HepG2 (cell line): ENCODE results near the gene PLA2G4D. TPM values are rescaled to one million over a fixed set of nuclear protein-coding genes. Genes with fewer than 3 reads are reported as not detected.
A peak's percentile ranks its signal among the peaks of the same experiment; 100 is the strongest.

Experiments used
- ATAC-seq: fragments of 200-7000 bp; cut with Tn5 transposase; 3 replicates; pipeline ENCODE4 v1.9.1; 2020; ENCODE audit warnings: mild to moderate bottlenecking, moderate library complexity
- BruUV-seq: library from RNA; stranded (reverse); fragments of 400-500 nt; replicated peaks from 2 replicates; lab custom pipeline; 2021; lab: Mats Ljungman, UMichigan
- CTCF ChIA-PET: fragments of 300-600 bp; formaldehyde crosslinking; extraction: SDS; loops from one replicate; lab custom pipeline; 2021; ENCODE audit warnings: low total read pairs, inconsistent platforms, low intra/inter-chr PET ratio; lab: Yijun Ruan, JAX
- POLR2A ChIA-PET: fragments of 350-600 bp; sonication (Branson Sonifier 250); formaldehyde crosslinking; loops from one replicate; lab custom pipeline; 2020; ENCODE audit warnings: antibody characterized with exemption, inconsistent platforms; lab: Yijun Ruan, JAX
- DNase-seq: peaks from one replicate; pipeline ENCODE4 v3.0.0-alpha.2; 2015; ENCODE audit warnings: low spot score
- FAIRE-seq: peaks from 3 replicates; lab custom pipeline; 2011; peaks lifted over from hg19 to GRCh38; lab: Jason Lieb, UNC
- H2AFZ ChIP-seq: one replicate; pipeline ENCODE4 v1.6.1; 2011; ENCODE audit warnings: low read length, inconsistent platforms
- H3K27ac ChIP-seq: fragments of 300-600 bp; 3 replicates; pipeline ENCODE4 v1.8.0; 2011; ENCODE audit warnings: mixed run types, mild to moderate bottlenecking, mixed read lengths, low read length, inconsistent platforms; ENCODE audit not compliant: insufficient read depth; ENCODE audit errors: extremely low read length
- H3K27me3 ChIP-seq, 2 experiments: fragments of 200-600 bp in 1 of 2; 2 replicates in 1 of 2; 3 replicates in 1 of 2; pipeline versions ENCODE4 v1.6.0 to v1.8.0; 2011; ENCODE audit warnings: low read length in 2 of 2, mild to moderate bottlenecking in 2 of 2, moderate library complexity in 2 of 2, inconsistent platforms in 1 of 2; ENCODE audit not compliant: insufficient read depth in 2 of 2, control insufficient read depth in 1 of 2
- H3K36me3 ChIP-seq, 2 experiments: fragments of 200-600 bp in 1 of 2; replicated peaks in 1 of 2; 2 replicates in 1 of 2; 3 replicates in 1 of 2; pipeline versions ENCODE4 v1.5.1 to v1.8.0; 2011; ENCODE audit warnings: low read length in 2 of 2, inconsistent platforms in 1 of 2; ENCODE audit not compliant: insufficient read depth in 2 of 2, control insufficient read depth in 1 of 2
- H3K4me1 ChIP-seq: 2 replicates; pipeline ENCODE4 v1.5.1; 2012; ENCODE audit warnings: low read length, inconsistent platforms; ENCODE audit not compliant: insufficient read depth
- H3K4me2 ChIP-seq: 2 replicates; pipeline ENCODE4 v1.6.0; 2011; ENCODE audit warnings: low read depth, low read length, inconsistent platforms
- H3K4me3 ChIP-seq, 3 experiments: fragments of 200-600 bp in 1 of 3; sonication (generic), shearing (Covaris generic) in 1 of 3; replicated peaks in 1 of 3; 2 replicates each; pipeline ENCODE4 v1.5.1; 2011 to 2016; ENCODE audit warnings: low read length in 3 of 3, inconsistent platforms in 2 of 3, low read depth in 2 of 3, mild to moderate bottlenecking in 2 of 3, control low read depth in 1 of 3, mixed read lengths in 1 of 3; ENCODE audit not compliant: insufficient read depth in 1 of 3
- H3K79me2 ChIP-seq: one replicate; pipeline ENCODE4 v1.6.1; 2011; ENCODE audit warnings: low read length, inconsistent platforms; ENCODE audit not compliant: insufficient read depth
- H3K9ac ChIP-seq: 2 replicates; pipeline ENCODE4 v1.6.0; 2011; ENCODE audit warnings: mild to moderate bottlenecking, low read depth, low read length, inconsistent platforms; ENCODE audit not compliant: insufficient read depth
- H3K9me3 ChIP-seq: 2 replicates; pipeline ENCODE4 v1.5.1; 2012; ENCODE audit warnings: mild to moderate bottlenecking, low read length
- H4K20me1 ChIP-seq: 2 replicates; pipeline ENCODE4 v1.6.0; 2011; ENCODE audit warnings: inconsistent platforms, mild to moderate bottlenecking, low read length, moderate library complexity; ENCODE audit not compliant: insufficient read depth
- CBX1 ChIP-seq: IDR thresholded peaks from one replicate; pipeline ENCODE4 v1.6.1; 2016; ENCODE audit warnings: antibody characterized with exemption, low read depth
- MXD4 ChIP-seq: IDR thresholded peaks from 2 replicates; pipeline ENCODE4 v1.6.1; 2016; ENCODE audit warnings: mild to moderate bottlenecking, missing biosample characterization, missing genetic modification reagents
- NR2F1 ChIP-seq, 2 experiments: fragments of 450-650 bp in 1 of 2; formaldehyde crosslinking in 1 of 2; IDR thresholded peaks; 2 replicates each; pipeline versions ENCODE4 v1.5.0 to v1.6.1; 2016 to 2020; ENCODE audit warnings: mild to moderate bottlenecking in 1 of 2, missing compliant biosample characterization in 1 of 2, missing genetic modification reagents in 1 of 2, moderate library complexity in 1 of 2
- PRPF4 ChIP-seq: fragments of 200-400 bp; formaldehyde crosslinking; IDR thresholded peaks from 2 replicates; pipeline ENCODE4 v1.6.1; 2016; ENCODE audit warnings: low read length, low read depth; ENCODE audit not compliant: poor library complexity, severe bottlenecking
- PTBP1 ChIP-seq: fragments of 200-400 bp; formaldehyde crosslinking; IDR thresholded peaks from 2 replicates; pipeline ENCODE4 v1.6.1; 2018; ENCODE audit warnings: low read length, low read depth; ENCODE audit not compliant: poor library complexity, severe bottlenecking
- SNAI1 ChIP-seq: sonication (generic); formaldehyde crosslinking; IDR thresholded peaks from 2 replicates; pipeline ENCODE4 v1.5.0; 2020; ENCODE audit warnings: mild to moderate bottlenecking, missing genetic modification reagents, borderline replicate concordance
- SNRNP70 ChIP-seq: fragments of 200-400 bp; formaldehyde crosslinking; IDR thresholded peaks from 2 replicates; pipeline ENCODE4 v1.6.1; 2017; ENCODE audit warnings: mild to moderate bottlenecking, low read depth, low read length, moderate library complexity
- U2AF2 ChIP-seq: fragments of 200-400 bp; formaldehyde crosslinking; IDR thresholded peaks from 2 replicates; pipeline ENCODE4 v1.6.1; 2017; ENCODE audit warnings: low read depth, mild to moderate bottlenecking, low read length
- ZNF839 ChIP-seq: sonication (generic); formaldehyde crosslinking; IDR thresholded peaks from 2 replicates; pipeline ENCODE4 v1.4.0; 2020; ENCODE audit warnings: missing genetic modification reagents, mild to moderate bottlenecking, borderline replicate concordance
- WGBS: methylation state at CpG from one replicate; pipeline ENCODE4 v1.1.6; 2017; ENCODE audit warnings: low lambda C conversion rate; 5-methylcytosine and 5-hydroxymethylcytosine counted together
- in situ Hi-C: cut with HindIII; loops from 2 replicates; pipeline ENCODE4 v1.10.0; 2017; ENCODE audit warnings: low pct_unique_long_range_greater_than_20kb; ENCODE audit not compliant: extremely low pct_ligation_motif_present
- intact Hi-C: fragments of 100-400 bp; cut with micrococcal nuclease; formaldehyde crosslinking; loops from one replicate; pipeline ENCODE4 v1.10.0; 2022; ENCODE audit not compliant: unreplicated experiment
- polyA plus RNA-seq, 8 experiments: library from polyadenylated mRNA; depleted of rRNA in 3 of 8; stranded (reverse) in 7 of 8; unstranded in 1 of 8; fragments of >200 nt; fragmentation: Illumina TruSeq in 4 of 8; extraction: Trizol in 4 of 8; gene quantifications; 2 replicates each; pipeline versions ENCODE4 v1.2.1 to v1.2.3, GENCODE V29; 2011 to 2016; ENCODE audit warnings: low read depth in 4 of 8, missing spikeins in 1 of 8, mixed read lengths in 1 of 8; ENCODE audit not compliant: insufficient read depth in 1 of 8
- total RNA-seq, 5 experiments: library from RNA; depleted of rRNA; stranded (reverse); fragments of >200 nt; fragmentation: Illumina TruSeq; extraction: Trizol; gene quantifications; 2 replicates each; pipeline ENCODE4 v1.2.3, GENCODE V29; 2016; ENCODE audit warnings: low read depth in 1 of 5
- TF ChIP-seq, protein P1 (sequence below), 2 experiments: fragments of 450-650 bp in 1 of 2; sonication (generic) in 1 of 2; formaldehyde crosslinking; IDR thresholded peaks; 2 replicates each; pipeline versions ENCODE4 v1.5.0 to v1.8.0; 2020 to 2022; ENCODE audit warnings: mild to moderate bottlenecking in 1 of 2, missing genetic modification reagents in 1 of 2
- TF ChIP-seq, protein P2 (sequence below): sonication (generic); formaldehyde crosslinking; IDR thresholded peaks from 2 replicates; pipeline ENCODE4 v1.4.0; 2020; ENCODE audit warnings: missing genetic modification reagents
- TF ChIP-seq, protein P3 (sequence below): sonication (generic); formaldehyde crosslinking; IDR thresholded peaks from one replicate; pipeline ENCODE4 v1.5.1; 2020; ENCODE audit warnings: mild to moderate bottlenecking, missing genetic modification reagents; ENCODE audit errors: not compliant biosample characterization

Gene PLA2G4D
- total and polyA plus RNA-seq, 2 of the 13 experiments (the other 11 are each of a cell fraction or from before 2014, with no cell fraction given): 0.04 to 0.21 TPM

DNA sequence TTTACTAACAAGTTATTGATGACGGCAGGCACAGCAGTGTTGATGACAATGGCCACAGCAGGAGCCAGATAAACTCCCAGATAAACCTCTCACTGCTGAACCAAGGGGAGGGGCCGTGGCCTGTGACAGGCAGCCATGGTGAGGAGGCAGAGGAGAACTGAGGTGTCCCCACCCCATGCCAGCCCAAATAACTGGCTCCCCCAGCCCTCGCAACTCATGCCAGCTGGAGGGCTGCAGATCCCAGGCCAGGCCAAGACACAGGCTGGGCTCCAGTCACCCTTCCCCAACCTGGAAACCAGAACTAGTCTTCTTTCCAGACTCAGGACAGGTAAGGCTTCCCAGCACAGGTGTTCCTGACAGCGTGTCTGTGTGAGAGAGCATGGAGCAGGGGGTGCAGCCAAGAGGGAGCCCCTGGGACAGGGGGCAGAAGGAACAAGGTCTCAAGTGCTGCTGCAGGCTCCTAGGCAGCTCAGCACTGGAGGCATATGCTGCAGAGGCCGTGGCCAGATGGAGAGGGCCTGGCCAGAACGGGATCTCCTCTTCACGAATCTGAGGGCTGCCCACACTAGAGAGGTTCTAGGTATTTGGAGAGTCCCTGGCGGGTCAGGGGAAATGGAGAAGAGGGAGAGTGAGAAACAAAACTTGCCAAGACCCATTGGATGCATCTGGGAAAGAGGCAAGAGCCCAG lies 46.2 kb upstream of the PLA2G4D start (continued):
- TF ChIP-seq PTBP1 (no peak), ZNF839 (no peak), CBX1 (no peak), U2AF2 (no peak), MXD4 (CRISPR knock-in tag) (no peak)

DNA sequence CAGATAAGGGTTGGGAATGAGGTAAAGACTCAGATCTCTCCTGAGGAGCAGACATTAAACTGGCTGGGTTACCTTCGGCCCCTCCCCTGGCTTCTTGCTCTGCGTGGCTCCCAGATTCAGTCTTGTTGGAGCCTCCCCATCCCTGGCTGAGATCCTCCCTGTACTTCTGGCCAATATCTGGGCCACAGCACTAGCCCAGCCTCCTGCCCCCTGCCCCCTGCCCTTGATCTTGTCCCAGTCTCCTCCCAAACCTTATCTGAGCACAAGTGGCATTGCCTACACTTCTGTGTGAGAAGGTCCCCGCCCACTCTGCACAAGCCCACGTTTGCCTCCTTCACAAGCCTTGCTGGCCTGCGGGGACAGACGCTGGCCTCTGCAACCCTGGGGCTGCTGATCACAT lies 45.2 kb upstream of the PLA2G4D start:
- ATAC-seq (peak; percentile 4; the same call in 1 of the 3 replicates), DNase-seq (no peak), FAIRE-seq (no peak)
- Histone ChIP-seq H3K4me3 (no peak overlapping the region; a peak in 1 of 6 replicates), H3K9ac (no peak overlapping the region), H4K20me1 (no peaks in the 10 kb centered on the region), H3K36me3 (no peaks in the 10 kb centered on the region), H3K79me2 (no peaks in the 10 kb centered on the region), H3K27me3 (peaks cover 0 to 14% of the 10 kb centered on the region in 2 experiments; a peak in 2 of 5 replicates), H3K4me1 (peaks cover 73% of the 10 kb centered on the region), H2AFZ (no peak overlapping the region), H3K9me3 (peaks cover 24% of the 10 kb centered on the region), H3K4me2 (no peak overlapping the region; the same call in 1 of the 2 replicates), H3K27ac (no peak overlapping the region)
- CTCF ChIA-PET: no interaction called here
- no TSS peak for BruUV-seq
- POLR2A ChIA-PET: interaction anchor here (0.6 to 1.4 kb wide), 3 partner anchors 8 to 253 kb away, joined by 3 to 5 read pairs (median 4); partner anchors contain the start of gene PLA2G4F
- intact Hi-C loops (loop anchor here (5.0 kb wide), 1 partner anchor 72 kb away; no protein-coding TSS in a partner anchor), in situ Hi-C loops (loop anchor here (5.0 kb wide), 2 partner anchors 72 to 152 kb away; no protein-coding TSS in a partner anchor)
- WGBS: 39% methylated on average over 4 of the region's 6 CpGs
- TF ChIP-seq PRPF4 (no peak), SNAI1 (CRISPR knock-in tag) (no peak), NR2F1 (CRISPR knock-in tag; IDR thresholded peaks at IDR 0.05) (no peak), SNRNP70 (no peak)
- TF ChIP-seq, protein P1, sequence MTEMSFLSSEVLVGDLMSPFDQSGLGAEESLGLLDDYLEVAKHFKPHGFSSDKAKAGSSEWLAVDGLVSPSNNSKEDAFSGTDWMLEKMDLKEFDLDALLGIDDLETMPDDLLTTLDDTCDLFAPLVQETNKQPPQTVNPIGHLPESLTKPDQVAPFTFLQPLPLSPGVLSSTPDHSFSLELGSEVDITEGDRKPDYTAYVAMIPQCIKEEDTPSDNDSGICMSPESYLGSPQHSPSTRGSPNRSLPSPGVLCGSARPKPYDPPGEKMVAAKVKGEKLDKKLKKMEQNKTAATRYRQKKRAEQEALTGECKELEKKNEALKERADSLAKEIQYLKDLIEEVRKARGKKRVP (CRISPR knock-in tag; IDR thresholded peaks at IDR 0.05): no peak
- TF ChIP-seq, protein P2, sequence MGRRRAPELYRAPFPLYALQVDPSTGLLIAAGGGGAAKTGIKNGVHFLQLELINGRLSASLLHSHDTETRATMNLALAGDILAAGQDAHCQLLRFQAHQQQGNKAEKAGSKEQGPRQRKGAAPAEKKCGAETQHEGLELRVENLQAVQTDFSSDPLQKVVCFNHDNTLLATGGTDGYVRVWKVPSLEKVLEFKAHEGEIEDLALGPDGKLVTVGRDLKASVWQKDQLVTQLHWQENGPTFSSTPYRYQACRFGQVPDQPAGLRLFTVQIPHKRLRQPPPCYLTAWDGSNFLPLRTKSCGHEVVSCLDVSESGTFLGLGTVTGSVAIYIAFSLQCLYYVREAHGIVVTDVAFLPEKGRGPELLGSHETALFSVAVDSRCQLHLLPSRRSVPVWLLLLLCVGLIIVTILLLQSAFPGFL (CRISPR knock-in tag): no peak
- TF ChIP-seq, protein P3, sequence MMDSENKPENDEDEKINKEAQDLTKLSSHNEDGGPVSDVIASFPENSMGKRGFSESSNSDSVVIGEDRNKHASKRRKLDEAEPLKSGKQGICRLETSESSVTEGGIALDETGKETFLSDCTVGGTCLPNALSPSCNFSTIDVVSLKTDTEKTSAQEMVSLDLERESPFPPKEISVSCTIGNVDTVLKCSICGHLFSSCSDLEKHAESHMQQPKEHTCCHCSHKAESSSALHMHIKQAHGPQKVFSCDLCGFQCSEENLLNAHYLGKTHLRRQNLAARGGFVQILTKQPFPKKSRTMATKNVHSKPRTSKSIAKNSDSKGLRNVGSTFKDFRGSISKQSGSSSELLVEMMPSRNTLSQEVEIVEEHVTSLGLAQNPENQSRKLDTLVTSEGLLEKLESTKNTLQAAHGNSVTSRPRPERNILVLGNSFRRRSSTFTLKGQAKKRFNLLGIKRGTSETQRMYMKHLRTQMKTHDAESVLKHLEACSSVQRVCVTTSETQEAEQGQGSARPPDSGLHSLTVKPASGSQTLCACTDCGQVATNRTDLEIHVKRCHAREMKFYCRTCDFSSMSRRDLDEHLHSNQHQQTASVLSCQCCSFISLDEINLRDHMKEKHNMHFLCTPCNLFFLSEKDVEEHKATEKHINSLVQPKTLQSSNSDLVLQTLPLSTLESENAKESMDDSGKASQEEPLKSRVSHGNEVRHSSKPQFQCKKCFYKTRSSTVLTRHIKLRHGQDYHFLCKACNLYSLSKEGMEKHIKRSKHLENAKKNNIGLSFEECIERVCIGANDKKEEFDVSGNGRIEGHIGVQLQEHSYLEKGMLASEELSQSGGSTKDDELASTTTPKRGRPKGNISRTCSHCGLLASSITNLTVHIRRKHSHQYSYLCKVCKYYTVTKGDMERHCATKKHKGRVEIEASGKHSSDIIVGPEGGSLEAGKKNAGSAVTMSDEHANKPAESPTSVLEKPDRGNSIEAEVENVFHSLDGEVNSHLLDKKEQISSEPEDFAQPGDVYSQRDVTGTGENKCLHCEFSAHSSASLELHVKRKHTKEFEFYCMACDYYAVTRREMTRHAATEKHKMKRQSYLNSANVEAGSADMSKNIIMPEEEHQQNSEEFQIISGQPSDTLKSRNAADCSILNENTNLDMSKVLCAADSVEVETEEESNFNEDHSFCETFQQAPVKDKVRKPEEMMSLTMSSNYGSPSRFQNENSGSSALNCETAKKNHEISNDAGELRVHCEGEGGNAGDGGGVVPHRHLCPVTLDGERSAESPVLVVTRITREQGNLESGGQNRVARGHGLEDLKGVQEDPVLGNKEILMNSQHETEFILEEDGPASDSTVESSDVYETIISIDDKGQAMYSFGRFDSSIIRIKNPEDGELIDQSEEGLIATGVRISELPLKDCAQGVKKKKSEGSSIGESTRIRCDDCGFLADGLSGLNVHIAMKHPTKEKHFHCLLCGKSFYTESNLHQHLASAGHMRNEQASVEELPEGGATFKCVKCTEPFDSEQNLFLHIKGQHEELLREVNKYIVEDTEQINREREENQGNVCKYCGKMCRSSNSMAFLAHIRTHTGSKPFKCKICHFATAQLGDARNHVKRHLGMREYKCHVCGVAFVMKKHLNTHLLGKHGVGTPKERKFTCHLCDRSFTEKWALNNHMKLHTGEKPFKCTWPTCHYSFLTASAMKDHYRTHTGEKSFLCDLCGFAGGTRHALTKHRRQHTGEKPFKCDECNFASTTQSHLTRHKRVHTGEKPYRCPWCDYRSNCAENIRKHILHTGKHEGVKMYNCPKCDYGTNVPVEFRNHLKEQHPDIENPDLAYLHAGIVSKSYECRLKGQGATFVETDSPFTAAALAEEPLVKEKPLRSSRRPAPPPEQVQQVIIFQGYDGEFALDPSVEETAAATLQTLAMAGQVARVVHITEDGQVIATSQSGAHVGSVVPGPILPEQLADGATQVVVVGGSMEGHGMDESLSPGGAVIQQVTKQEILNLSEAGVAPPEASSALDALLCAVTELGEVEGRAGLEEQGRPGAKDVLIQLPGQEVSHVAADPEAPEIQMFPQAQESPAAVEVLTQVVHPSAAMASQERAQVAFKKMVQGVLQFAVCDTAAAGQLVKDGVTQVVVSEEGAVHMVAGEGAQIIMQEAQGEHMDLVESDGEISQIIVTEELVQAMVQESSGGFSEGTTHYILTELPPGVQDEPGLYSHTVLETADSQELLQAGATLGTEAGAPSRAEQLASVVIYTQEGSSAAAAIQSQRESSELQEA (CRISPR knock-in tag): no peak
